PFSK-1 (cell line): ENCODE data around the gene COL4A2. TPM values are rescaled to one million over a fixed set of nuclear protein-coding genes. Genes with fewer than 3 reads are reported as not detected.

Source experiments
- FOXP2 ChIP-seq: optimal IDR thresholded peaks from 2 replicates; pipeline ENCODE3; 2011; ENCODE audit warnings: borderline replicate concordance, control low read depth, inconsistent platforms; ENCODE audit not compliant: insufficient read depth; ENCODE audit errors: extremely low read length, extremely low read depth
- POLR2AphosphoS5 ChIP-seq: IDR thresholded peaks from 2 replicates; pipeline ENCODE4 v1.6.1; 2012; ENCODE audit warnings: low read depth, mild to moderate bottlenecking, control low read depth, low read length, moderate library complexity
- REST ChIP-seq, 2 experiments: IDR thresholded peaks; 2 replicates each; pipeline versions ENCODE4 v1.6.1 to v1.8.0; 2011 to 2012; ENCODE audit warnings: low read depth in 2 of 2, low read length in 2 of 2, control low read depth in 1 of 2, inconsistent platforms in 1 of 2, mild to moderate bottlenecking in 1 of 2, moderate library complexity in 1 of 2; ENCODE audit not compliant: insufficient read depth in 1 of 2
- SIN3A ChIP-seq: IDR thresholded peaks from 2 replicates; pipeline ENCODE4 v1.6.1; 2012; ENCODE audit warnings: mild to moderate bottlenecking, low read length, moderate library complexity, borderline replicate concordance; ENCODE audit not compliant: insufficient read depth
- TAF1 ChIP-seq: IDR thresholded peaks from 2 replicates; pipeline ENCODE4 v1.6.1; 2012; ENCODE audit warnings: low read length, control low read depth, borderline replicate concordance; ENCODE audit not compliant: insufficient read depth
- polyA plus RNA-seq: library from polyadenylated mRNA; unstranded; fragments of >200 nt; gene quantifications from one replicate; pipeline ENCODE4 v1.2.1, GENCODE V29; 2012; ENCODE audit warnings: low read depth, missing spikeins; ENCODE audit not compliant: insufficient read length

The COL4A2 gene
- polyA plus RNA-seq, result 5.1 TPM

- TF ChIP-seq POLR2AphosphoS5 (no peak), SIN3A (no peak), FOXP2 (no peak), REST (IDR thresholded peaks at IDR 0.05; ENCODE audit: insufficient read depth in 1 of 2, low read depth in 2 of 2, low read length in 2 of 2) (no peak), TAF1 (no peak)
Observed at GRCh38 chr13:110306960-110307766, at the start of gene COL4A2, which contains the start of gene COL4A1. Gene COL4A2, plus strand, starts transcription at chr13:110307284. Its CDS starts 620 bp downstream, at chr13:110307904. Gene COL4A1, minus strand, starts transcription at chr13:110307157. Its CDS starts 130 bp downstream, at chr13:110307027.

- no peak for TF ChIP-seq TAF1
Observed at GRCh38 chr13:110257408-110257807, 49.7 kb upstream of the COL4A2 start.

- TF ChIP-seq SIN3A (no peak), FOXP2 (no peak), POLR2AphosphoS5 (no peak), TAF1 (no peak), REST (IDR thresholded peaks at IDR 0.05; ENCODE audit: insufficient read depth in 1 of 2, low read depth in 2 of 2, low read length in 2 of 2) (no peak)
Observed at GRCh38 chr13:110258876-110259631, 48.0 kb upstream of the COL4A2 start.

- TF ChIP-seq REST (IDR thresholded peaks at IDR 0.05; ENCODE audit: insufficient read depth in 1 of 2, low read depth in 2 of 2, low read length in 2 of 2), result no peak
- no peak for TF ChIP-seq POLR2AphosphoS5
- TF ChIP-seq SIN3A, result no peak
- no peak for TF ChIP-seq TAF1
- no peak for TF ChIP-seq FOXP2
Observed at GRCh38 chr13:110259651-110260050, 47.4 kb upstream of the COL4A2 start.

GRCh38 chr13:110261166-110262081 is 45.7 kb upstream of the COL4A2 start:
- TF ChIP-seq FOXP2 (no peak), SIN3A (no peak), POLR2AphosphoS5 (no peak), REST (IDR thresholded peaks at IDR 0.05; ENCODE audit: insufficient read depth in 1 of 2, low read depth in 2 of 2, low read length in 2 of 2) (no peak), TAF1 (no peak)
